ENCODE measurements around the gene NCKAP5.

Gene NCKAP5

GRCh38 chr2:132697556-132698205, 870.6 kb downstream of the NCKAP5 start:
- TF ChIP-seq CTCF (IDR thresholded peaks at IDR 0.05; ENCODE audit: control extremely low read depth, extremely low read depth, low read depth, missing control alignments): no peak
- ChIA-PET POLR2A (no interaction called here), CTCF (no interaction called here)
- DNase-seq (ENCODE audit: extremely low spot score): no peak

GRCh38 chr2:132692816-132693215, 875.4 kb downstream of the NCKAP5 start:
- ChIA-PET POLR2A (no interaction called here), CTCF (no interaction called here)
- no peak for TF ChIP-seq CTCF (IDR thresholded peaks at IDR 0.05; ENCODE audit: control extremely low read depth, extremely low read depth, low read depth, missing control alignments)

GRCh38 chr2:132691556-132691955, 876.7 kb downstream of the NCKAP5 start:
- no peak for TF ChIP-seq CTCF (IDR thresholded peaks at IDR 0.05; ENCODE audit: control extremely low read depth, extremely low read depth, low read depth, missing control alignments)
- no peak for DNase-seq (ENCODE audit: extremely low spot score)
- ChIA-PET CTCF (interaction anchor here (1.2 kb wide), 1 partner anchor 19 kb away, joined by 3 read pairs; no protein-coding TSS in a partner anchor), POLR2A (no interaction called here)

More at GRCh38 chr2:132692816-132693215, 875.4 kb downstream of the NCKAP5 start:
- DNase-seq (ENCODE audit: extremely low spot score): no peak

GRCh38 chr2:132690664-132691303, 877.5 kb downstream of the NCKAP5 start:
- no peak for DNase-seq (ENCODE audit: extremely low spot score)
- ChIA-PET CTCF (interaction anchor here (1.2 kb wide), 2 partner anchors 14 to 20 kb away, joined by 3 read pairs; no protein-coding TSS in a partner anchor), POLR2A (no interaction called here)
- TF ChIP-seq CTCF (IDR thresholded peaks at IDR 0.05; ENCODE audit: control extremely low read depth, extremely low read depth, low read depth, missing control alignments): no peak

GRCh38 chr2:132681766-132682165, 886.5 kb downstream of the NCKAP5 start:
- CTCF ChIA-PET: no interaction called here
- no peak for DNase-seq (ENCODE audit: extremely low spot score)
- POLR2A ChIA-PET: no interaction called here
- no peak for TF ChIP-seq CTCF (IDR thresholded peaks at IDR 0.05; ENCODE audit: control extremely low read depth, extremely low read depth, low read depth, missing control alignments)

- CTCF ChIA-PET: no interaction called here
- no peak for TF ChIP-seq CTCF (IDR thresholded peaks at IDR 0.05; ENCODE audit: control extremely low read depth, extremely low read depth, low read depth, missing control alignments)
- POLR2A ChIA-PET: no interaction called here
- DNase-seq (ENCODE audit: extremely low spot score): no peak
Measured at GRCh38 chr2:132680544-132680943, 887.7 kb downstream of the NCKAP5 start.
